Measurements from ENCODE around the gene VKORC1L1. TPM values are rescaled to one million over a fixed set of nuclear protein-coding genes. Genes with fewer than 3 reads are reported as not detected.
"Not testable (repeated sequence)": the region's sequence is repeated elsewhere in the genome, so short reads cannot be mapped to it uniquely, and the experiment has no call there.

Gene VKORC1L1
- polyA plus RNA-seq, 3 donors from 2014 or later = 2.9 to 4.6 (median 3.8) TPM

GRCh38 chr7:65896279-65896870 is 23.5 kb downstream of the VKORC1L1 start:
- Mint-ChIP-seq H3K27ac (peak overlapping the region in 1 of 6 donors; percentile 11), H3K9me3 (peaks cover 0 to 4% (median 0%) of the 10 kb centered on the region in 6 donors), H3K4me3 (no peak overlapping the region), H3K27me3 (ENCODE audit: low read depth in 3 of 3) (no peaks in the 10 kb centered on the region), H3K36me3 (peaks cover 5 to 12% (median 8%) of the 10 kb centered on the region in 3 donors), H3K4me1 (peaks cover 0 to 5% of the 10 kb centered on the region in 2 donors)
- no peak for DNase-seq

GRCh38 chr7:65897289-65897688 is 24.4 kb downstream of the VKORC1L1 start:
- not testable (repeated sequence) for H3K4me1 Mint-ChIP-seq; H3K27ac Mint-ChIP-seq; H3K27me3 Mint-ChIP-seq (ENCODE audit: low read depth in 3 of 3); DNase-seq; H3K4me3 Mint-ChIP-seq; H3K9me3 Mint-ChIP-seq
- peaks cover 10 to 21% (median 10%) of the 10 kb centered on the region in 3 donors for H3K36me3 Mint-ChIP-seq

DNA sequence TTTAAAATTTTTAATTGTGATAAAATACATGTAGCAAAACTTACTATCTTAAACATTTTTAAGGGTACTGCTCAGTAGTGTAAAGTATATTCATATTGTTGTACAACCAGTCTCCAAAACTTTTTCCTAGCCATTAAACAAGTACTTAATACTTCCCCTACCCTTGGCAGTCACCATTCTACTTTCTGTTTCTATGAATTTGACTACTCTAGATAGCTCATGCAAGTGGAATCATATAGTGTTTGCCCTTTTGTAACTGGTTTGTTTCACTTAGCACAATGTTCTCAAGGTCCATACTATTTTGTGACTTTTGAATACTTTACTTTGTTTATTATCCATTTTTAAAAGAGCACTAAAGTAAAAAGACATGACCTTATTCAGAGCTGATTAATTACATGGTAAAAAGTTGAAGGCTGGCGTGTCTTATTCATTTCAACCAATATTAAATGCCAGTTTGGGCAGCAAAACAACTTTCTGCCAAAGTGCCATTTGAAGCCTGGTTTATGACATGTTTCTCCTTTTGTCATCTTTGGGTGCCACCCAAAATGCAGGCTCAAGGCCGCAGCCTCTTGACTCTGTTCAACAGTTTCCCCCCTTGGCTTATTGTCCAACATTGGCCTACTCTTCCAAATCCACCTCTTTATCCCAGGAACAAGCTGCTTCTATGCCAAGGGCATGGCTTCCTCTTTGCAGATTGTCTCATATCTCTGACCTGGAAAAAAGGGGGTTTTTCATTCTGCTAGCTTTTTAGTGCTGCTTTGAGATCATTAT is 26.0 kb downstream of the VKORC1L1 start:
- H3K27me3 Mint-ChIP-seq (ENCODE audit: low read depth in 3 of 3); H3K4me1 Mint-ChIP-seq; H3K27ac Mint-ChIP-seq; H3K4me3 Mint-ChIP-seq; DNase-seq: not testable (repeated sequence)
- peaks cover 0 to 12% (median 7%) of the 10 kb centered on the region in 6 donors for H3K9me3 Mint-ChIP-seq
- peaks cover 14 to 28% (median 16%) of the 10 kb centered on the region in 3 donors for H3K36me3 Mint-ChIP-seq

- DNase-seq = no peak
- H3K9me3 Mint-ChIP-seq = peaks cover 0 to 15% (median 7%) of the 10 kb centered on the region in 6 donors
- peaks cover 0 to 4% (median 0%) of the 10 kb centered on the region in 3 donors for H3K27me3 Mint-ChIP-seq (ENCODE audit: low read depth in 3 of 3)
- H3K4me3 Mint-ChIP-seq = no peak overlapping the region
- peaks cover 0 to 5% of the 10 kb centered on the region in 2 donors for H3K4me1 Mint-ChIP-seq
- peaks cover 18 to 35% (median 24%) of the 10 kb centered on the region in 3 donors for H3K36me3 Mint-ChIP-seq
- no peak overlapping the region for H3K27ac Mint-ChIP-seq
Observed at GRCh38 chr7:65902306-65902705, 29.4 kb downstream of the VKORC1L1 start.

- no peak for DNase-seq
- H3K27me3 Mint-ChIP-seq (ENCODE audit: low read depth in 3 of 3) = peaks cover 0 to 2% (median 0%) of the 10 kb centered on the region in 3 donors
- peaks cover 1 to 6% of the 10 kb centered on the region in 2 donors for H3K4me1 Mint-ChIP-seq
- H3K36me3 Mint-ChIP-seq = peaks cover 4 to 11% (median 10%) of the 10 kb centered on the region in 3 donors
- peaks cover 0 to 5% (median 0%) of the 10 kb centered on the region in 6 donors for H3K9me3 Mint-ChIP-seq
- no peak overlapping the region for H3K4me3 Mint-ChIP-seq
- no peak overlapping the region for H3K27ac Mint-ChIP-seq
Observed at GRCh38 chr7:65907501-65908198, 34.8 kb downstream of the VKORC1L1 start.

DNA sequence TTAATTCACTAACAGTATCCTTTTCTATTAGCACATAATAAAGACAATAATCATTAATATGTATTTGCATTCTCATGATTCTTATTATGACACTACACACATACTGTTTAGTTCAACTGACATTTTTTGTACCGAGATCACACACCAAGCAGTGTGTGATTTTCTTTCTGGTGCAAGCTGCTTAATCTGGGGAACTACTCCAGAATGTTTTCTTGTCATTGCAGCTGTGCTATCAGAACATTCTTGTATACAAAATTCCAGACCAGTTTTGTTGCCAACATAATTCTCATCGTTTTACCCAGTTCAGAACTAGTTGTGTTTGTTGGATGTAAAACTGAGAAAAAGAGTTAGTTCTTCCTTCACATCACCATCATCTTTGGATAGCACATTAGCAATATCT is 37.4 kb downstream of the VKORC1L1 start:
- no peak overlapping the region for H3K4me3 Mint-ChIP-seq
- DNase-seq = no peak
- H3K27me3 Mint-ChIP-seq (ENCODE audit: low read depth in 3 of 3) = no peaks in the 10 kb centered on the region
- H3K9me3 Mint-ChIP-seq = no peaks in the 10 kb centered on the region
- no peak overlapping the region for H3K27ac Mint-ChIP-seq
- peaks cover 1 to 6% of the 10 kb centered on the region in 2 donors for H3K4me1 Mint-ChIP-seq
- H3K36me3 Mint-ChIP-seq = peaks cover 3 to 6% (median 5%) of the 10 kb centered on the region in 3 donors

DNA sequence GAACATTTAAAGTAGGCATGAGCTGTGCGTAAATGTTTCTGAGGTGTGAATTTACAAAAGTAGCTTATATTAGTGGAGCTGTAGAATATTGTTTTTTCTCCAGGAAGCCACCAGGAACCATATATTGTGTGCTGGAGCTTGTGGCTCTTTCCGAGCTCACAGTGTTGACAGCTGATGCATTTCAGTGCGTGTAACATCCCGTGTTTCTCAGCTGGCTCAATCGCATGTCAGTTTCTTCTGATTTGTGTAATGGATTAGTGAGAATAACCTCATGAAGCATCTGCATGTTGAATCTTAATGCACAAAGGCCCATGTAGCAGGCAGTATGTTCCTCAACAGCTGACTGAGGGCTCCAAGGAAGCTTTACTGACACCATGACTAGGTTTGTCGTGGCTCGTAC is 39.4 kb downstream of the VKORC1L1 start:
- H3K4me3 Mint-ChIP-seq = no peak overlapping the region
- DNase-seq = no peak
- no peaks in the 10 kb centered on the region for H3K9me3 Mint-ChIP-seq
- peaks cover 3 to 10% of the 10 kb centered on the region in 2 donors for H3K4me1 Mint-ChIP-seq
- peaks cover 0 to 5% (median 0%) of the 10 kb centered on the region in 3 donors for H3K36me3 Mint-ChIP-seq
- H3K27ac Mint-ChIP-seq = no peak overlapping the region
- no peaks in the 10 kb centered on the region for H3K27me3 Mint-ChIP-seq (ENCODE audit: low read depth in 3 of 3)

GRCh38 chr7:65915921-65916657 is 43.2 kb downstream of the VKORC1L1 start:
- DNase-seq = no peak
- Mint-ChIP-seq H3K4me1 (peaks cover 2 to 13% of the 10 kb centered on the region in 2 donors), H3K9me3 (no peaks in the 10 kb centered on the region), H3K27ac (no peak overlapping the region), H3K36me3 (peaks cover 0 to 9% (median 5%) of the 10 kb centered on the region in 3 donors), H3K4me3 (no peak overlapping the region), H3K27me3 (ENCODE audit: low read depth in 3 of 3) (no peaks in the 10 kb centered on the region)

- H3K9me3 Mint-ChIP-seq = no peaks in the 10 kb centered on the region
- no peak for DNase-seq
- no peak overlapping the region for H3K4me3 Mint-ChIP-seq
- H3K27me3 Mint-ChIP-seq (ENCODE audit: low read depth in 3 of 3) = peaks cover 0 to 1% (median 0%) of the 10 kb centered on the region in 3 donors
- peaks cover 0 to 5% (median 4%) of the 10 kb centered on the region in 3 donors for H3K36me3 Mint-ChIP-seq
- no peak overlapping the region for H3K27ac Mint-ChIP-seq
- H3K4me1 Mint-ChIP-seq = peaks cover 6 to 8% of the 10 kb centered on the region in 2 donors
Observed at GRCh38 chr7:65923316-65923715, 50.4 kb downstream of the VKORC1L1 start.

GRCh38 chr7:65924193-65924592 is 51.3 kb downstream of the VKORC1L1 start:
- H3K9me3 Mint-ChIP-seq = no peaks in the 10 kb centered on the region
- no peak overlapping the region for H3K27ac Mint-ChIP-seq
- no peak overlapping the region for H3K4me3 Mint-ChIP-seq
- peaks cover 0 to 1% (median 0%) of the 10 kb centered on the region in 3 donors for H3K27me3 Mint-ChIP-seq (ENCODE audit: low read depth in 3 of 3)
- DNase-seq = no peak
- peaks cover 6 to 10% of the 10 kb centered on the region in 2 donors for H3K4me1 Mint-ChIP-seq
- H3K36me3 Mint-ChIP-seq = peaks cover 0 to 5% (median 4%) of the 10 kb centered on the region in 3 donors

DNA sequence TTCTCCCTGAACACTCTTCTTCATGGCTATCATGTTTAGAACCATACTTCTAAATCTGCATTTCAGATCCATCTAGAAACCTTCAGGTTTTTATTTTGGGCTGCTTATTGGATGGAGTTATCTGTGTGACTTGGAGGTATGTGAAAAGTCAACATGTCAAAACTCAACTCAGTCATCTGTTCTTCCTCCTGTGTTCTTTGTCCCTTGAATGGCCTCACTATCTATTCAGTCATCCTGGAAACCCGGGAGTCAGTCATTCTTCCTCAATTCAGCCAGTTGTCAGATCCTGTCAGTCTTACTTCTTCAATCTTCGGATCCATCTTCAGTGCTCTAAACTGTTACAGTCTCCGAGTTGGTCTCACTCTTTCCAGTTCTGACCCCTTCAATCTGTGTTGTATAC is 52.2 kb downstream of the VKORC1L1 start:
- Mint-ChIP-seq H3K9me3 (no peaks in the 10 kb centered on the region), H3K27me3 (ENCODE audit: low read depth in 3 of 3) (peaks cover 0 to 1% (median 0%) of the 10 kb centered on the region in 3 donors), H3K36me3 (peaks cover 0 to 3% (median 2%) of the 10 kb centered on the region in 3 donors), H3K4me3 (no peak overlapping the region), H3K27ac (peak overlapping the region in 1 of 6 donors; percentile 10), H3K4me1 (peaks cover 6 to 10% of the 10 kb centered on the region in 2 donors)
- no peak for DNase-seq

GRCh38 chr7:65926588-65926987 is 53.7 kb downstream of the VKORC1L1 start:
- no peak overlapping the region for H3K27ac Mint-ChIP-seq
- no peak for DNase-seq
- no peaks in the 10 kb centered on the region for H3K9me3 Mint-ChIP-seq
- no peaks in the 10 kb centered on the region for H3K36me3 Mint-ChIP-seq
- peaks cover 6 to 10% of the 10 kb centered on the region in 2 donors for H3K4me1 Mint-ChIP-seq
- no peak overlapping the region for H3K4me3 Mint-ChIP-seq
- H3K27me3 Mint-ChIP-seq (ENCODE audit: low read depth in 3 of 3) = peaks cover 0 to 1% (median 0%) of the 10 kb centered on the region in 3 donors
